ENCODE data around the gene TXNDC9. TPM values are rescaled to one million over a fixed set of nuclear protein-coding genes. Genes with fewer than 3 reads are reported as not detected.
"Not testable (repeated sequence)": the region's sequence is repeated elsewhere in the genome, so short reads cannot be mapped to it uniquely, and the experiment has no call there.

TXNDC9 gene
- total RNA-seq, 1 donor from 2014 or later = 32.7 TPM

DNA sequence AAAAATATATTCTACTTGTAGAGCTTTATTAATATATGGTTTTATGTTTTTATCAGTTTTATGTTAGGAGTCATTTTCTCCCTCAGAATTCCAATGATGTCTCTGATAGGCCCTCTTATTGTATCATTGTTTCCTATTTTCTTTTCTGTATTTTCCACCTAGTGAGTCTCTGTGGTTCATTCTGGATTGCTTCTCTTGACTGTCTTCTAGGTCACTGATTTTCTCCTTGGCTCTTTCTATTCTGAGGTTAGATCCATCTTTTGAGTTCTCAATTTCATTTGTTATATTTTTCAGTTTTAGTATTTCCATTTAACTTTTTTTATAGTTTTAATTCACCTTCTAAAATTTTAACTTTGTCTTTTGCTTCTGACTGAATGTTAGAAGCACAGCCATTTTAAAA is 38.6 kb upstream of the TXNDC9 start:
- Mint-ChIP-seq H3K9me3 (ENCODE audit: low read depth) (peaks cover 13% of the 10 kb centered on the region), H3K36me3 (ENCODE audit: insufficient read depth) (peaks cover 45% of the 10 kb centered on the region), H3K4me3 (ENCODE audit: low read depth) (no peak overlapping the region), H3K4me1 (ENCODE audit: low read depth) (no peaks in the 10 kb centered on the region), H3K27ac (no peak overlapping the region), H3K27me3 (no peaks in the 10 kb centered on the region)
- no peak for DNase-seq (ENCODE audit: low spot score, unreplicated experiment)
- TF ChIP-seq, protein P1, sequence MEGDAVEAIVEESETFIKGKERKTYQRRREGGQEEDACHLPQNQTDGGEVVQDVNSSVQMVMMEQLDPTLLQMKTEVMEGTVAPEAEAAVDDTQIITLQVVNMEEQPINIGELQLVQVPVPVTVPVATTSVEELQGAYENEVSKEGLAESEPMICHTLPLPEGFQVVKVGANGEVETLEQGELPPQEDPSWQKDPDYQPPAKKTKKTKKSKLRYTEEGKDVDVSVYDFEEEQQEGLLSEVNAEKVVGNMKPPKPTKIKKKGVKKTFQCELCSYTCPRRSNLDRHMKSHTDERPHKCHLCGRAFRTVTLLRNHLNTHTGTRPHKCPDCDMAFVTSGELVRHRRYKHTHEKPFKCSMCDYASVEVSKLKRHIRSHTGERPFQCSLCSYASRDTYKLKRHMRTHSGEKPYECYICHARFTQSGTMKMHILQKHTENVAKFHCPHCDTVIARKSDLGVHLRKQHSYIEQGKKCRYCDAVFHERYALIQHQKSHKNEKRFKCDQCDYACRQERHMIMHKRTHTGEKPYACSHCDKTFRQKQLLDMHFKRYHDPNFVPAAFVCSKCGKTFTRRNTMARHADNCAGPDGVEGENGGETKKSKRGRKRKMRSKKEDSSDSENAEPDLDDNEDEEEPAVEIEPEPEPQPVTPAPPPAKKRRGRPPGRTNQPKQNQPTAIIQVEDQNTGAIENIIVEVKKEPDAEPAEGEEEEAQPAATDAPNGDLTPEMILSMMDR (IDR thresholded peaks at IDR 0.05; ENCODE audit: unreplicated experiment) = no peak

DNA sequence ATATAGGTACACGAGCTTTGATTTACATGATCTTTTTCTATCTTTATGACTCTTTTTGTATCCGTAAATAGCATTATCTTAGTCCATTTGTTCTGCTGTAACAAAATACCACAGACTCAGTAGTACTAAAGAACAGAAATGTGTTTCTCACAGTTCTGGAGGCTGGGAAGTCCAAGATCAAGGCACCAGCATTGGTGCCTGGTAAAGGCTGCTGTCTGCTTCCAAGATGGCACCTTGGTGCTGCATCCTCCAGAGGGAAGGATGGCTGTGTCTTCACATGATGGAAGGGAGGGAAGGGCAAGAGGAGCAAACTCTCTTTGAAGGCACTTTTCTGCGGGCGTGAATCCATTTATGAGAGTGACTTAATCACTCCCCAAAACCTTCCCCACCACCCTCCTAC is 37.0 kb upstream of the TXNDC9 start:
- TF ChIP-seq, protein P1 (IDR thresholded peaks at IDR 0.05; ENCODE audit: unreplicated experiment) = no peak
- Mint-ChIP-seq H3K4me3 (ENCODE audit: low read depth) (no peak overlapping the region), H3K4me1 (ENCODE audit: low read depth) (no peaks in the 10 kb centered on the region)

DNA sequence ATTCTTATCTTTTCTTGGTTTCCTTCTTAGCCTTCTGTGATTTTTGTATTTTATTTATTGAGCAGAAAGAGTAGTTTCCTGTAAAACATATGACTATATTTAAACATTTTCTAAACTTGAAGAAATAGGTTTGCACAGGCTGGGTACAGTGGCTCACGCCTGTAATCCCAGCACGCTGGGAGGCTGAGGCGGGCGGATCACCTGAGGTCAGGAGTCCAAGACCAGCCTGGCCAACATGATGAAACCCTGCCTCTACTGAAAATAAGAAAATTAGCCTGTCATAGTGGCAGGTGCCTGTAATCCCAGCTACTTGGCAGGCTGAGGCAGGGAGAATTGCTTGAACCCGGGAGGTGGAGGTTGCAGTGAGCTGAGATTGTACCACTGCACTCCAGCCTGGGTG is 32.7 kb upstream of the TXNDC9 start:
- H3K4me3 Mint-ChIP-seq (ENCODE audit: low read depth); DNase-seq (ENCODE audit: low spot score, unreplicated experiment); H3K27me3 Mint-ChIP-seq; H3K4me1 Mint-ChIP-seq (ENCODE audit: low read depth); H3K9me3 Mint-ChIP-seq (ENCODE audit: low read depth); H3K27ac Mint-ChIP-seq: not testable (repeated sequence)
- H3K36me3 Mint-ChIP-seq (ENCODE audit: insufficient read depth) = peaks cover 40% of the 10 kb centered on the region

More for the DNA sequence above, 37.0 kb upstream of the TXNDC9 start:
- DNase-seq (ENCODE audit: low spot score, unreplicated experiment) = no peak
- peaks cover 49% of the 10 kb centered on the region for H3K36me3 Mint-ChIP-seq (ENCODE audit: insufficient read depth)
- no peak overlapping the region for H3K27ac Mint-ChIP-seq
- no peaks in the 10 kb centered on the region for H3K27me3 Mint-ChIP-seq
- H3K9me3 Mint-ChIP-seq (ENCODE audit: low read depth) = peaks cover 13% of the 10 kb centered on the region

DNA sequence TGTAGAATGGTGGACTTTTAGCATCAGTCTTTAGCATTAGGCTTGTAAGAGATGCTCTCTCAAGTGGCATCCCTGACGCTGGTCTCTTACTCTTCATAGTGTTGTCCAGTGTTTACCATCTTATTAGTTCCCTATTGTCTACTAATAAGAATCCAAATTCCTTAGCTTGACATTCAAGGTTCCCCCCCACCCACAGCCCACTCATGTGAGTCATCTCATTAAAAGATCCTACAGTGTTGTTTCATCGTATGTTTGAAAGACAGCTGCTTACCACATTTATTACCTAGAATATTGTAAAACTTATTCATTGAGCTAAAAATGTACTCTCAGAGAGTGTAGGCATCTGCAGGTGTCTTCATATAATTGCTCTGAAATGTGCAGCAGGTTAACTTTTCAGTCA is 29.5 kb upstream of the TXNDC9 start:
- H3K27ac Mint-ChIP-seq = no peak overlapping the region
- H3K4me3 Mint-ChIP-seq (ENCODE audit: low read depth) = no peak overlapping the region
- no peak for DNase-seq (ENCODE audit: low spot score, unreplicated experiment)
- H3K27me3 Mint-ChIP-seq = no peaks in the 10 kb centered on the region
- H3K4me1 Mint-ChIP-seq (ENCODE audit: low read depth) = no peaks in the 10 kb centered on the region
- TF ChIP-seq, protein P1 (IDR thresholded peaks at IDR 0.05; ENCODE audit: unreplicated experiment) = no peak
- no peaks in the 10 kb centered on the region for H3K9me3 Mint-ChIP-seq (ENCODE audit: low read depth)
- H3K36me3 Mint-ChIP-seq (ENCODE audit: insufficient read depth) = peaks cover 29% of the 10 kb centered on the region

DNA sequence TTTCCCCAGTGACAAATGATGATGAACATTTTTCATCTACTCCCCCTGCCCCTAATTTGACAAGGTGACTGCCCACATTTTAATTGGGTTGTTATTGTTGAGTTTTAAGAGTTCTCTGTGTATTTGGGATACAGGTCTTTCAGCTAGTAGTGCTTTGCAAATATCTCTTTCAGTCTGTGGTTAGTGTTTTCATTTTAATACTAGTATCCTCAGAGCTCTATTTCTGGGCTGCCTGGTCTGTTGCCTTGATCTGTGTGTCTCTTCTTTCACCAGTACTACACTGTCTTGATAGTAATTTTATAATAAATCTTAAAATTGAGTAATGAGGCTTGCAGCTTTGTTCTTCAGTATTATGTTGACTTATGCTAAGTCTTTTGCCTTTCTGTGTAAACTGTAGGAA is 20.7 kb upstream of the TXNDC9 start:
- Mint-ChIP-seq H3K27ac (no peak overlapping the region), H3K9me3 (ENCODE audit: low read depth) (no peaks in the 10 kb centered on the region)

DNA sequence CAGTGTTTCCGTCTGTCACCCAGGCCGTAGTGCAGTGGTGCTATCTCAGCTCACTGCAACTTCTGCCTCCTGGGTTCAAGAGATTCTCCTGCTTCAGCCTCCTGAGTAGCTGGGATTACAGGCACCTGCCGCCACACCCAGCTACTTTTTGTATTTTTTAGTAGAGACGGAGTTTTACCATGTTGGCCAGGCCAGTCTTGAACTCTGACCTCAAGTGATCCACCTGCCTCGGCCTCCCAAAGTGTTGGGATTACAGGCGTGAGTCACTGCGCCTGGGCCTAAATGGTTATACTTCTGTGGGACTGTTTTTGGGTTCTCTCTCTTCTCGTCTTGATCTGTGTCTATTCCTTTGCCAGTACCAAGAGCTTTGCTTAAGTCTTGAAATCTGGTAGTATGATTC is 18.7 kb upstream of the TXNDC9 start:
- H3K4me1 Mint-ChIP-seq (ENCODE audit: low read depth); H3K27me3 Mint-ChIP-seq; DNase-seq (ENCODE audit: low spot score, unreplicated experiment); H3K9me3 Mint-ChIP-seq (ENCODE audit: low read depth); H3K27ac Mint-ChIP-seq; H3K36me3 Mint-ChIP-seq (ENCODE audit: insufficient read depth); H3K4me3 Mint-ChIP-seq (ENCODE audit: low read depth): not testable (repeated sequence)

More for the DNA sequence above, 20.7 kb upstream of the TXNDC9 start:
- no peaks in the 10 kb centered on the region for H3K27me3 Mint-ChIP-seq
- TF ChIP-seq, protein P1 (IDR thresholded peaks at IDR 0.05; ENCODE audit: unreplicated experiment) = no peak
- H3K36me3 Mint-ChIP-seq (ENCODE audit: insufficient read depth) = peaks cover 7% of the 10 kb centered on the region
- no peak for DNase-seq (ENCODE audit: low spot score, unreplicated experiment)
- no peak overlapping the region for H3K4me3 Mint-ChIP-seq (ENCODE audit: low read depth)
- H3K4me1 Mint-ChIP-seq (ENCODE audit: low read depth) = peaks cover 2% of the 10 kb centered on the region
